Measurements from ENCODE around the gene RAG1.

DNA sequence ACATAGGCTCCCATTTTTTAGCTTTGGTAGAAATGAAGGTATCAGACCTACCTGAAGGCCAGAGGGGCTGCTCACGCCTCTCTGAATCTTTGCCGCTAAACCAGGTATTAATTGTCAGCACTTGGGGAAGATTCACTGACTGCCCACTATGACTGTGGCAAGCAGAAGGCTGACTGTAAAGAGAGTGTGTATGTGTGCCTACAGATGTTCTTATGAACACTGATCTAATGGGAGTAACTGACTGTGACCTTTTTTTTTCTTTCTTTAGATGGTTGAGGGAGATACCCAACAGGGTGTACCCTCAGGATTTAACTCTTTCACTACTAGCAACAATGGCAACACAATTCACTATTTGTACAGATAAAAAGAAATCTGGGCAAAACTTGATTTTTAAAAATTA, 30.2 kb downstream of the RAG1 start, which contains the start of gene RAG2:
- TF ChIP-seq POLR2A (IDR thresholded peaks at IDR 0.05): no peak
- no peak for TF ChIP-seq CTCF (IDR thresholded peaks at IDR 0.05)
- no peak for TF ChIP-seq EP300 (IDR thresholded peaks at IDR 0.05)
- no peak for TF ChIP-seq POLR2AphosphoS5 (IDR thresholded peaks at IDR 0.05)

Measured in gastroesophageal sphincter (tissue), 3 donors.